ENCODE results near the gene NELL2.

Gene NELL2

GRCh38 chr12:44488180-44488579, 387.9 kb downstream of the NELL2 start:
- TF ChIP-seq, protein P1, sequence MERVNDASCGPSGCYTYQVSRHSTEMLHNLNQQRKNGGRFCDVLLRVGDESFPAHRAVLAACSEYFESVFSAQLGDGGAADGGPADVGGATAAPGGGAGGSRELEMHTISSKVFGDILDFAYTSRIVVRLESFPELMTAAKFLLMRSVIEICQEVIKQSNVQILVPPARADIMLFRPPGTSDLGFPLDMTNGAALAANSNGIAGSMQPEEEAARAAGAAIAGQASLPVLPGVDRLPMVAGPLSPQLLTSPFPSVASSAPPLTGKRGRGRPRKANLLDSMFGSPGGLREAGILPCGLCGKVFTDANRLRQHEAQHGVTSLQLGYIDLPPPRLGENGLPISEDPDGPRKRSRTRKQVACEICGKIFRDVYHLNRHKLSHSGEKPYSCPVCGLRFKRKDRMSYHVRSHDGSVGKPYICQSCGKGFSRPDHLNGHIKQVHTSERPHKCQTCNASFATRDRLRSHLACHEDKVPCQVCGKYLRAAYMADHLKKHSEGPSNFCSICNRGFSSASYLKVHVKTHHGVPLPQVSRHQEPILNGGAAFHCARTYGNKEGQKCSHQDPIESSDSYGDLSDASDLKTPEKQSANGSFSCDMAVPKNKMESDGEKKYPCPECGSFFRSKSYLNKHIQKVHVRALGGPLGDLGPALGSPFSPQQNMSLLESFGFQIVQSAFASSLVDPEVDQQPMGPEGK (CRISPR knock-in tag; IDR thresholded peaks at IDR 0.05; ENCODE audit: borderline replicate concordance): no peak
- TF ChIP-seq, protein P2, sequence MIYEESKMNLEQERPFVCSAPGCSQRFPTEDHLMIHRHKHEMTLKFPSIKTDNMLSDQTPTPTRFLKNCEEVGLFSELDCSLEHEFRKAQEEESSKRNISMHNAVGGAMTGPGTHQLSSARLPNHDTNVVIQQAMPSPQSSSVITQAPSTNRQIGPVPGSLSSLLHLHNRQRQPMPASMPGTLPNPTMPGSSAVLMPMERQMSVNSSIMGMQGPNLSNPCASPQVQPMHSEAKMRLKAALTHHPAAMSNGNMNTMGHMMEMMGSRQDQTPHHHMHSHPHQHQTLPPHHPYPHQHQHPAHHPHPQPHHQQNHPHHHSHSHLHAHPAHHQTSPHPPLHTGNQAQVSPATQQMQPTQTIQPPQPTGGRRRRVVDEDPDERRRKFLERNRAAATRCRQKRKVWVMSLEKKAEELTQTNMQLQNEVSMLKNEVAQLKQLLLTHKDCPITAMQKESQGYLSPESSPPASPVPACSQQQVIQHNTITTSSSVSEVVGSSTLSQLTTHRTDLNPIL (CRISPR knock-in tag; IDR thresholded peaks at IDR 0.05; ENCODE audit: low read depth): no peak
- TF ChIP-seq ZNF70 (CRISPR knock-in tag; IDR thresholded peaks at IDR 0.05): no peak
- TF ChIP-seq GLIS3 (CRISPR knock-in tag; IDR thresholded peaks at IDR 0.05): no peak
- no peak for TF ChIP-seq TSHZ2 (CRISPR knock-in tag; IDR thresholded peaks at IDR 0.05)
- TF ChIP-seq TOX (CRISPR knock-in tag; IDR thresholded peaks at IDR 0.05; ENCODE audit: borderline replicate concordance): no peak
- TF ChIP-seq RARB (CRISPR knock-in tag; IDR thresholded peaks at IDR 0.05): no peak
- TF ChIP-seq ZFP30 (CRISPR knock-in tag; IDR thresholded peaks at IDR 0.05): no peak
- TF ChIP-seq CSRNP3 (CRISPR knock-in tag; IDR thresholded peaks at IDR 0.05): no peak
- TF ChIP-seq ESRRG (CRISPR knock-in tag; IDR thresholded peaks at IDR 0.05): no peak
- TF ChIP-seq TCF4 (CRISPR knock-in tag; IDR thresholded peaks at IDR 0.05; ENCODE audit: borderline replicate concordance): no peak
- no peak for TF ChIP-seq BACH2 (CRISPR knock-in tag; IDR thresholded peaks at IDR 0.05; ENCODE audit: borderline replicate concordance)
- no peak for TF ChIP-seq ZC3H10 (CRISPR knock-in tag; IDR thresholded peaks at IDR 0.05)
- TF ChIP-seq, protein P3, sequence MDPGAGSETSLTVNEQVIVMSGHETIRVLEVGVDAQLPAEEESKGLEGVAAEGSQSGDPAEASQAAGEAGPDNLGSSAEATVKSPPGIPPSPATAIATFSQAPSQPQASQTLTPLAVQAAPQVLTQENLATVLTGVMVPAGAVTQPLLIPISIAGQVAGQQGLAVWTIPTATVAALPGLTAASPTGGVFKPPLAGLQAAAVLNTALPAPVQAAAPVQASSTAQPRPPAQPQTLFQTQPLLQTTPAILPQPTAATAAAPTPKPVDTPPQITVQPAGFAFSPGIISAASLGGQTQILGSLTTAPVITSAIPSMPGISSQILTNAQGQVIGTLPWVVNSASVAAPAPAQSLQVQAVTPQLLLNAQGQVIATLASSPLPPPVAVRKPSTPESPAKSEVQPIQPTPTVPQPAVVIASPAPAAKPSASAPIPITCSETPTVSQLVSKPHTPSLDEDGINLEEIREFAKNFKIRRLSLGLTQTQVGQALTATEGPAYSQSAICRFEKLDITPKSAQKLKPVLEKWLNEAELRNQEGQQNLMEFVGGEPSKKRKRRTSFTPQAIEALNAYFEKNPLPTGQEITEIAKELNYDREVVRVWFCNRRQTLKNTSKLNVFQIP (CRISPR knock-in tag; IDR thresholded peaks at IDR 0.05; ENCODE audit: borderline replicate concordance, low read depth): no peak
- no peak for TF ChIP-seq SNAI2 (CRISPR knock-in tag; IDR thresholded peaks at IDR 0.05)
- no peak for TF ChIP-seq CSDC2 (CRISPR knock-in tag; IDR thresholded peaks at IDR 0.05)
- no peak for TF ChIP-seq PPARA (CRISPR knock-in tag; IDR thresholded peaks at IDR 0.05; ENCODE audit: borderline replicate concordance)
- no peak for TF ChIP-seq ZNF8 (CRISPR knock-in tag; IDR thresholded peaks at IDR 0.05)
- ATAC-seq: no peak

DNA sequence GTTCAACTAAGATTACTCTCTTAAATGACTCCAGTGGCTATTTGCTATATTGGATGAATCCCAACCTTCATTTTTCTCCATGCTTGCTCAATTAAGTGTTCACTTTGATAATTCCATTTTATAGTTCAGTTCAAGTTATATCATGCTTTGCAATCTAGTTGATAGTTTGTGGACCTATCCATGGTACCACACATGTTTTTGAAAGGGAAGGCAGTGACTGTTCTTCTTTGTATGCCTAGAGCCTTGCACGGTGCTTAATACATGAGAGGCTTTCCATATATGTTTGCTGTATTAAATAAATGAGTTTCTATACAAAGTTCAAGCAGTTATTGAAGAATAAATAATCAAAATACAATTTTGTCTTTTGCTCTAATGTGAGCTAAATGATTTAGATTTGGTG, 391.3 kb downstream of the NELL2 start:
- TF ChIP-seq TCF4 (CRISPR knock-in tag; IDR thresholded peaks at IDR 0.05; ENCODE audit: borderline replicate concordance): no peak
- TF ChIP-seq, protein P1 (CRISPR knock-in tag; IDR thresholded peaks at IDR 0.05; ENCODE audit: borderline replicate concordance): no peak
- no peak for TF ChIP-seq CSRNP3 (CRISPR knock-in tag; IDR thresholded peaks at IDR 0.05)
- no peak for TF ChIP-seq ISL1 (CRISPR knock-in tag; IDR thresholded peaks at IDR 0.05)
- no peak for TF ChIP-seq ARNTL (CRISPR knock-in tag; IDR thresholded peaks at IDR 0.05; ENCODE audit: borderline replicate concordance, low read depth)
- no peak for TF ChIP-seq ZFP30 (CRISPR knock-in tag; IDR thresholded peaks at IDR 0.05)
- no peak for TF ChIP-seq RARB (CRISPR knock-in tag; IDR thresholded peaks at IDR 0.05)
- TF ChIP-seq ZNF565 (CRISPR knock-in tag; conservative IDR thresholded peaks at IDR 0.05; ENCODE audit: low read depth): no peak
- no peak for TF ChIP-seq ZC3H10 (CRISPR knock-in tag; IDR thresholded peaks at IDR 0.05)
- TF ChIP-seq SNAI2 (CRISPR knock-in tag; IDR thresholded peaks at IDR 0.05): no peak
- no peak for TF ChIP-seq PPARA (CRISPR knock-in tag; IDR thresholded peaks at IDR 0.05; ENCODE audit: borderline replicate concordance)
- TF ChIP-seq CSDC2 (CRISPR knock-in tag; IDR thresholded peaks at IDR 0.05): no peak
- TF ChIP-seq ZFP3 (CRISPR knock-in tag; IDR thresholded peaks at IDR 0.05): no peak
- TF ChIP-seq GLIS3 (CRISPR knock-in tag; IDR thresholded peaks at IDR 0.05): no peak
- no peak for TF ChIP-seq BACH2 (CRISPR knock-in tag; IDR thresholded peaks at IDR 0.05; ENCODE audit: borderline replicate concordance)
- TF ChIP-seq ZNF70 (CRISPR knock-in tag; IDR thresholded peaks at IDR 0.05): no peak
- TF ChIP-seq ZNF8 (CRISPR knock-in tag; IDR thresholded peaks at IDR 0.05): no peak
- TF ChIP-seq OSR1 (CRISPR knock-in tag; IDR thresholded peaks at IDR 0.05): no peak
- TF ChIP-seq, protein P3 (CRISPR knock-in tag; IDR thresholded peaks at IDR 0.05; ENCODE audit: borderline replicate concordance, low read depth): no peak
- ATAC-seq: no peak

All from SK-N-SH treated with all-trans-retinoic acid at 6 μM for 48 hours (cell line).